ENCODE results near the gene SLC5A2. TPM values are rescaled to one million over a fixed set of nuclear protein-coding genes. Genes with fewer than 3 reads are reported as not detected.

Gene SLC5A2
- total and polyA plus RNA-seq, 2 of the 13 experiments (the other 11 are each of a cell fraction or from before 2014, with no cell fraction given), result 0.24 to 0.97 TPM

GRCh38 chr16:31507929-31508705 is 25.2 kb downstream of the SLC5A2 start, which contains the start of gene RUSF1 (continued):
- no peak for TF ChIP-seq NONO (IDR thresholded peaks at IDR 0.05)
- peak; percentile 97 for TF ChIP-seq NONO (CRISPR knock-in tag; conservative IDR thresholded peaks at IDR 0.05)
- peak; percentile 77 for TF ChIP-seq SRSF4 (IDR thresholded peaks at IDR 0.05; ENCODE audit: low read depth, low read length, poor library complexity, severe bottlenecking)
- peak; percentile 97 for TF ChIP-seq ATF7-NPFF (CRISPR knock-in tag; IDR thresholded peaks at IDR 0.05; ENCODE audit: low read depth)
- TF ChIP-seq, protein P1, sequence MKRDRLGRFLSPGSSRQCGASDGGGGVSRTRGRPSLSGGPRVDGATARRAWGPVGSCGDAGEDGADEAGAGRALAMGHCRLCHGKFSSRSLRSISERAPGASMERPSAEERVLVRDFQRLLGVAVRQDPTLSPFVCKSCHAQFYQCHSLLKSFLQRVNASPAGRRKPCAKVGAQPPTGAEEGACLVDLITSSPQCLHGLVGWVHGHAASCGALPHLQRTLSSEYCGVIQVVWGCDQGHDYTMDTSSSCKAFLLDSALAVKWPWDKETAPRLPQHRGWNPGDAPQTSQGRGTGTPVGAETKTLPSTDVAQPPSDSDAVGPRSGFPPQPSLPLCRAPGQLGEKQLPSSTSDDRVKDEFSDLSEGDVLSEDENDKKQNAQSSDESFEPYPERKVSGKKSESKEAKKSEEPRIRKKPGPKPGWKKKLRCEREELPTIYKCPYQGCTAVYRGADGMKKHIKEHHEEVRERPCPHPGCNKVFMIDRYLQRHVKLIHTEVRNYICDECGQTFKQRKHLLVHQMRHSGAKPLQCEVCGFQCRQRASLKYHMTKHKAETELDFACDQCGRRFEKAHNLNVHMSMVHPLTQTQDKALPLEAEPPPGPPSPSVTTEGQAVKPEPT (CRISPR knock-in tag; IDR thresholded peaks at IDR 0.05; ENCODE audit: low read depth), result no peak
- TF ChIP-seq, protein P2, sequence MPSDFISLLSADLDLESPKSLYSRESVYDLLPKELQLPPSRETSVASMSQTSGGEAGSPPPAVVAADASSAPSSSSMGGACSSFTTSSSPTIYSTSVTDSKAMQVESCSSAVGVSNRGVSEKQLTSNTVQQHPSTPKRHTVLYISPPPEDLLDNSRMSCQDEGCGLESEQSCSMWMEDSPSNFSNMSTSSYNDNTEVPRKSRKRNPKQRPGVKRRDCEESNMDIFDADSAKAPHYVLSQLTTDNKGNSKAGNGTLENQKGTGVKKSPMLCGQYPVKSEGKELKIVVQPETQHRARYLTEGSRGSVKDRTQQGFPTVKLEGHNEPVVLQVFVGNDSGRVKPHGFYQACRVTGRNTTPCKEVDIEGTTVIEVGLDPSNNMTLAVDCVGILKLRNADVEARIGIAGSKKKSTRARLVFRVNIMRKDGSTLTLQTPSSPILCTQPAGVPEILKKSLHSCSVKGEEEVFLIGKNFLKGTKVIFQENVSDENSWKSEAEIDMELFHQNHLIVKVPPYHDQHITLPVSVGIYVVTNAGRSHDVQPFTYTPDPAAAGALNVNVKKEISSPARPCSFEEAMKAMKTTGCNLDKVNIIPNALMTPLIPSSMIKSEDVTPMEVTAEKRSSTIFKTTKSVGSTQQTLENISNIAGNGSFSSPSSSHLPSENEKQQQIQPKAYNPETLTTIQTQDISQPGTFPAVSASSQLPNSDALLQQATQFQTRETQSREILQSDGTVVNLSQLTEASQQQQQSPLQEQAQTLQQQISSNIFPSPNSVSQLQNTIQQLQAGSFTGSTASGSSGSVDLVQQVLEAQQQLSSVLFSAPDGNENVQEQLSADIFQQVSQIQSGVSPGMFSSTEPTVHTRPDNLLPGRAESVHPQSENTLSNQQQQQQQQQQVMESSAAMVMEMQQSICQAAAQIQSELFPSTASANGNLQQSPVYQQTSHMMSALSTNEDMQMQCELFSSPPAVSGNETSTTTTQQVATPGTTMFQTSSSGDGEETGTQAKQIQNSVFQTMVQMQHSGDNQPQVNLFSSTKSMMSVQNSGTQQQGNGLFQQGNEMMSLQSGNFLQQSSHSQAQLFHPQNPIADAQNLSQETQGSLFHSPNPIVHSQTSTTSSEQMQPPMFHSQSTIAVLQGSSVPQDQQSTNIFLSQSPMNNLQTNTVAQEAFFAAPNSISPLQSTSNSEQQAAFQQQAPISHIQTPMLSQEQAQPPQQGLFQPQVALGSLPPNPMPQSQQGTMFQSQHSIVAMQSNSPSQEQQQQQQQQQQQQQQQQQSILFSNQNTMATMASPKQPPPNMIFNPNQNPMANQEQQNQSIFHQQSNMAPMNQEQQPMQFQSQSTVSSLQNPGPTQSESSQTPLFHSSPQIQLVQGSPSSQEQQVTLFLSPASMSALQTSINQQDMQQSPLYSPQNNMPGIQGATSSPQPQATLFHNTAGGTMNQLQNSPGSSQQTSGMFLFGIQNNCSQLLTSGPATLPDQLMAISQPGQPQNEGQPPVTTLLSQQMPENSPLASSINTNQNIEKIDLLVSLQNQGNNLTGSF (CRISPR knock-in tag; IDR thresholded peaks at IDR 0.05), result peak; percentile 70; the same call in 1 of the 2 replicates
- peak; percentile 64 for TF ChIP-seq ZNF143 (CRISPR knock-in tag; IDR thresholded peaks at IDR 0.05)
- no peak; the same call in 1 of the 2 replicates for TF ChIP-seq ZNF652 (CRISPR knock-in tag; IDR thresholded peaks at IDR 0.05; ENCODE audit: borderline replicate concordance, low read depth)
- TF ChIP-seq ARID3A (IDR thresholded peaks at IDR 0.05; ENCODE audit: low read depth, low read length), result peak; percentile 45; the same call in 1 of the 2 replicates
- TF ChIP-seq, protein P3, sequence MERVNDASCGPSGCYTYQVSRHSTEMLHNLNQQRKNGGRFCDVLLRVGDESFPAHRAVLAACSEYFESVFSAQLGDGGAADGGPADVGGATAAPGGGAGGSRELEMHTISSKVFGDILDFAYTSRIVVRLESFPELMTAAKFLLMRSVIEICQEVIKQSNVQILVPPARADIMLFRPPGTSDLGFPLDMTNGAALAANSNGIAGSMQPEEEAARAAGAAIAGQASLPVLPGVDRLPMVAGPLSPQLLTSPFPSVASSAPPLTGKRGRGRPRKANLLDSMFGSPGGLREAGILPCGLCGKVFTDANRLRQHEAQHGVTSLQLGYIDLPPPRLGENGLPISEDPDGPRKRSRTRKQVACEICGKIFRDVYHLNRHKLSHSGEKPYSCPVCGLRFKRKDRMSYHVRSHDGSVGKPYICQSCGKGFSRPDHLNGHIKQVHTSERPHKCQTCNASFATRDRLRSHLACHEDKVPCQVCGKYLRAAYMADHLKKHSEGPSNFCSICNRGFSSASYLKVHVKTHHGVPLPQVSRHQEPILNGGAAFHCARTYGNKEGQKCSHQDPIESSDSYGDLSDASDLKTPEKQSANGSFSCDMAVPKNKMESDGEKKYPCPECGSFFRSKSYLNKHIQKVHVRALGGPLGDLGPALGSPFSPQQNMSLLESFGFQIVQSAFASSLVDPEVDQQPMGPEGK (CRISPR knock-in tag; IDR thresholded peaks at IDR 0.05), result peak; percentile 93
- TF ChIP-seq KLF6 (CRISPR knock-in tag; IDR thresholded peaks at IDR 0.05), result peak; percentile 96
- TF ChIP-seq MXI1 (IDR thresholded peaks at IDR 0.05; ENCODE audit: borderline replicate concordance, low read depth, low read length), result peak; percentile 94
- peak; percentile 77 for TF ChIP-seq FOXO1 (CRISPR knock-in tag; IDR thresholded peaks at IDR 0.05)
- TF ChIP-seq ZNF30 (CRISPR knock-in tag; IDR thresholded peaks at IDR 0.05), result no peak
- no peak for TF ChIP-seq SP1 (IDR thresholded peaks at IDR 0.05)
- TF ChIP-seq SP1 (CRISPR knock-in tag; IDR thresholded peaks at IDR 0.05), result peak; percentile 95
- no peak; the same call in 1 of the 2 replicates for TF ChIP-seq TP53 (CRISPR knock-in tag; conservative IDR thresholded peaks at IDR 0.05)
- TF ChIP-seq ESRRA (CRISPR knock-in tag; IDR thresholded peaks at IDR 0.05; ENCODE audit: low read depth), result peak; percentile 88; the same call in 1 of the 2 replicates
- TF ChIP-seq ZNF891 (CRISPR knock-in tag; IDR thresholded peaks at IDR 0.05), result peak; percentile 94
- peak; percentile 87 for TF ChIP-seq SALL1 (CRISPR knock-in tag; IDR thresholded peaks at IDR 0.05)
